ENCODE measurements around the gene CARMIL1.
A peak's percentile ranks its signal among the peaks of the same experiment; 100 is the strongest.

Gene CARMIL1

GRCh38 chr6:25487012-25487411 is 207.8 kb downstream of the CARMIL1 start:
- Histone ChIP-seq H3K4me2 (no peak overlapping the region), H2AFZ (ENCODE audit: low read depth) (no peak overlapping the region), H3K27ac (no peak overlapping the region), H3K79me2 (ENCODE audit: insufficient read depth, low read depth) (no peaks in the 10 kb centered on the region), H3K36me3 (ENCODE audit: insufficient read depth) (no peaks in the 10 kb centered on the region), H3K27me3 (ENCODE audit: insufficient read depth, low read depth) (no peaks in the 10 kb centered on the region), H4K20me1 (ENCODE audit: insufficient read depth) (no peaks in the 10 kb centered on the region), H3K4me1 (ENCODE audit: low read depth, poor library complexity, severe bottlenecking) (peaks cover 23% of the 10 kb centered on the region), H3K9ac (no peak overlapping the region), H3K4me3 (IDR thresholded peaks at IDR 0.05; ENCODE audit: insufficient read depth, low read depth, low read length) (no peak overlapping the region)
- TF ChIP-seq, protein P1, sequence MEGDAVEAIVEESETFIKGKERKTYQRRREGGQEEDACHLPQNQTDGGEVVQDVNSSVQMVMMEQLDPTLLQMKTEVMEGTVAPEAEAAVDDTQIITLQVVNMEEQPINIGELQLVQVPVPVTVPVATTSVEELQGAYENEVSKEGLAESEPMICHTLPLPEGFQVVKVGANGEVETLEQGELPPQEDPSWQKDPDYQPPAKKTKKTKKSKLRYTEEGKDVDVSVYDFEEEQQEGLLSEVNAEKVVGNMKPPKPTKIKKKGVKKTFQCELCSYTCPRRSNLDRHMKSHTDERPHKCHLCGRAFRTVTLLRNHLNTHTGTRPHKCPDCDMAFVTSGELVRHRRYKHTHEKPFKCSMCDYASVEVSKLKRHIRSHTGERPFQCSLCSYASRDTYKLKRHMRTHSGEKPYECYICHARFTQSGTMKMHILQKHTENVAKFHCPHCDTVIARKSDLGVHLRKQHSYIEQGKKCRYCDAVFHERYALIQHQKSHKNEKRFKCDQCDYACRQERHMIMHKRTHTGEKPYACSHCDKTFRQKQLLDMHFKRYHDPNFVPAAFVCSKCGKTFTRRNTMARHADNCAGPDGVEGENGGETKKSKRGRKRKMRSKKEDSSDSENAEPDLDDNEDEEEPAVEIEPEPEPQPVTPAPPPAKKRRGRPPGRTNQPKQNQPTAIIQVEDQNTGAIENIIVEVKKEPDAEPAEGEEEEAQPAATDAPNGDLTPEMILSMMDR (conservative IDR thresholded peaks at IDR 0.05; ENCODE audit: low read depth, low read length): no peak

DNA sequence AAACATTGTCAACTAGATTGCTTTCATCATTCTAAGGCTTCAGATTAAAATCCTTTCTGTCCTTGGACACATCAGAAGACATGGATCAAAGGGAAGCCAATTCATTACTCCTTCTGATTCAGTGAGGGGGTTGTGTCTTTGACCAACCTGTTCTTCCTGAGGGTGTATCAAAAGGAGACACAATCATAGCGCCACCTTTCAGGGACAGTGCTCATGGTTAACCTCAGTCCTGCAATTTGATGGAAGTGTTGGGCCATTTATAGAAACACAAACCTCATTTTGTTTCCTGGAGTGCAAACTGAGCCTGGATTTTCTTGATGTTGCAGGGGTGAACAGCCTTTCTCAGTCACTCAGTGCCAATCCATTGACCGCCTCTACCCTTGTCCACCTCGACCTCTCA is 209.0 kb downstream of the CARMIL1 start:
- H3K4me1 ChIP-seq (ENCODE audit: low read depth, poor library complexity, severe bottlenecking): peaks cover 15% of the 10 kb centered on the region
- H4K20me1 ChIP-seq (ENCODE audit: insufficient read depth): no peaks in the 10 kb centered on the region
- TF ChIP-seq, protein P1 (conservative IDR thresholded peaks at IDR 0.05; ENCODE audit: low read depth, low read length): no peak
- no peak overlapping the region for H3K9ac ChIP-seq
- no peaks in the 10 kb centered on the region for H3K79me2 ChIP-seq (ENCODE audit: insufficient read depth, low read depth)
- no peak overlapping the region for H3K27ac ChIP-seq
- H3K4me3 ChIP-seq (IDR thresholded peaks at IDR 0.05; ENCODE audit: insufficient read depth, low read depth, low read length): no peak overlapping the region
- H3K4me2 ChIP-seq: no peak overlapping the region
- no peak overlapping the region for H2AFZ ChIP-seq (ENCODE audit: low read depth)
- H3K27me3 ChIP-seq (ENCODE audit: insufficient read depth, low read depth): no peaks in the 10 kb centered on the region
- no peaks in the 10 kb centered on the region for H3K36me3 ChIP-seq (ENCODE audit: insufficient read depth)

DNA sequence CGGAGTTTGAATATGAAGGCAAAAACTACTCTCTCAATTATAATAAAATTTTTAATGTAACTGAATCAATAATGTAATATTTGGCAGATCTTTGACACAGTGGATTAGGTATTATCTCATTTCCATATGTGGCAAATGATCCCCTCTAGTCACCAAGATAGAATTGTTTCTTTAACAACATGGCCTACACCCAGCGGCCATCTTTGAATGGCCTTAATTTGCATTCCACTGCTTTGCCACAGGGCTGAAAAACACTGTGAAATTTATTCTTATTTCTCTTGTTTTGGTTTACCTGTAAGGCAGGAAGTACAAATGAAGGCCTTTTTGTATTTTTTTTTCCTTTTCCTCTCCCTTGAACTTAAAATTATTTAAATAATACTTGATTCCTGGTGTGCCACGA is 210.2 kb downstream of the CARMIL1 start:
- no peaks in the 10 kb centered on the region for H4K20me1 ChIP-seq (ENCODE audit: insufficient read depth)
- H3K36me3 ChIP-seq (ENCODE audit: insufficient read depth): no peaks in the 10 kb centered on the region
- no peak overlapping the region for H2AFZ ChIP-seq (ENCODE audit: low read depth)
- H3K27me3 ChIP-seq (ENCODE audit: insufficient read depth, low read depth): no peaks in the 10 kb centered on the region
- H3K27ac ChIP-seq: 0 out of 2 replicates have a peak overlapping the region, but pooled peaks have one; percentile 6
- no peak overlapping the region for H3K4me3 ChIP-seq (IDR thresholded peaks at IDR 0.05; ENCODE audit: insufficient read depth, low read depth, low read length)
- TF ChIP-seq, protein P1 (conservative IDR thresholded peaks at IDR 0.05; ENCODE audit: low read depth, low read length): no peak
- H3K79me2 ChIP-seq (ENCODE audit: insufficient read depth, low read depth): no peaks in the 10 kb centered on the region
- H3K4me2 ChIP-seq: peak overlapping the region; percentile 22; the same call in 1 of the 2 replicates
- no peak overlapping the region for H3K9ac ChIP-seq
- H3K4me1 ChIP-seq (ENCODE audit: low read depth, poor library complexity, severe bottlenecking): peaks cover 14% of the 10 kb centered on the region

DNA sequence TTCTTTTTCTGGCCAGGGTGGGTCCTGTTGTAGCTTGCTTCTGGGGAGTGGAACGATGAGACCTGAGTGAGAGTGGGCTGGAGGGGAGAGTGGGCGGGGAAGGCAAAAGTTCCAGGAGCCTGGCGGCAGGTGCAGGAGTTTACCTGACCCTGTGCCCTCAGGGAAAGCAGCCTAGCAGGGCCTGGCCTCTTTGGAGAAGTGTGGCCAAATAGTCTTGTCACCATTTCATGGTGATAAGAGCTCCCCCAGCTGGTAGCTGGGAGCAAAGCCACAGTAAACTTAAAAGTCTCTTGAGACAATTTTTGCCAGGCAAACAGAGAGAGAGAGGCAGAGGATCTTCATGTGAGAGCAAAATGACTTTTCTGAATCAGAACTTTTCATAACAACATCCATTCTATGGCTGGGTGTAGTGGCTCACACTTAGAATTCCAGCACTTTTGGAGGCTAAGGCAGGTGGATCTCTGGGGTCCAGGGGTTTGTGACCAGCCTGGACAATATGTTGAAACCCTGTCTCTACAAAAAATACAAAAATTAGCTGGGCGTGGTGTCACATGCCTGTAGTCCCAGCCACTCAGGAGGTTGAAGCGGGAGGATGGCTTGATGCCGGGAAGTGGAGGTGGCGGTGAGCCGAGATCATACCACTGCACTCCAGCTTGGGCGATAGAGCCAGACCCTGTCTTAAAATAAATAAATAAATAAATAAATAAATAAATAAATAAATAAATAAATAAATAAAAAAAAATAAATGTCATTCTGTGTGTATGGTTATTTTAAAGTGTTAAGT is 211.0 kb downstream of the CARMIL1 start:
- no peak overlapping the region for H2AFZ ChIP-seq (ENCODE audit: low read depth)
- H3K27ac ChIP-seq: 0 out of 2 replicates have a peak overlapping the region, but pooled peaks have one; percentile 6
- H3K4me1 ChIP-seq (ENCODE audit: low read depth, poor library complexity, severe bottlenecking): peaks cover 14% of the 10 kb centered on the region
- H3K4me3 ChIP-seq (IDR thresholded peaks at IDR 0.05; ENCODE audit: insufficient read depth, low read depth, low read length): no peak overlapping the region
- TF ChIP-seq, protein P1 (conservative IDR thresholded peaks at IDR 0.05; ENCODE audit: low read depth, low read length): peak; percentile 82
- no peaks in the 10 kb centered on the region for H4K20me1 ChIP-seq (ENCODE audit: insufficient read depth)
- no peaks in the 10 kb centered on the region for H3K27me3 ChIP-seq (ENCODE audit: insufficient read depth, low read depth)
- no peaks in the 10 kb centered on the region for H3K79me2 ChIP-seq (ENCODE audit: insufficient read depth, low read depth)
- no peak overlapping the region for H3K9ac ChIP-seq
- H3K36me3 ChIP-seq (ENCODE audit: insufficient read depth): no peaks in the 10 kb centered on the region
- H3K4me2 ChIP-seq: peak overlapping the region; percentile 22; the same call in 1 of the 2 replicates

Measured in KMS-11 (cell line).